ENCODE results near the gene GNAS-AS1.

GNAS-AS1 gene

DNA sequence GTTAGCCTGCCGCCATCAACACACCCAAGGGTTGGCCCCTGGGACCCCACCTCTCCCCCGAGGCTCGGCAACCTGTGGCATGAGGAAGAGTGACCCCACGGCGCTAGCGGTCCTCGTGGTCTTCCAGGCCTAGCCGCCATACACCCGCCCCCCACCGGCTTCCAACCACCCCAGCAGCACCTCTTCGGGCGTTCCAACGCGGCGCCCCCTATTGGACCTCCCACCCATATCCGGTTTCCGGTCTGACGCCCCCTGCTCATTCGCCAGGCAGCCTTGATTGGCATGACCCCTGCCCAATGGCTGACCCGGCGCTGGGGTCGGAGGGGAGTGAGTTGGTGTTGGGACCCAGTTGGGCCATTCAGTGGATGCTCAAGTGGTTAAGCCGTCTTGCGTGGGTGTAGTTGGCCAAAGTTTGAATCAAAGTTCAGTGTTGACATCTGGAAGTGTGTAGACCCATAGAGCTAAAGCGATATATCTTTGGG, at the start of gene GNAS-AS1:
TSS of gene GNAS-AS1 (minus strand) at position 210 of the 482 bp plus-strand sequence.
- peak within 1 kb of the TSS in 6 of 7 experiments; percentile 23 to 40 (median 28) for H3K4me3 ChIP-seq
- no peak within 1 kb of the TSS for H3K27ac ChIP-seq

DNA sequence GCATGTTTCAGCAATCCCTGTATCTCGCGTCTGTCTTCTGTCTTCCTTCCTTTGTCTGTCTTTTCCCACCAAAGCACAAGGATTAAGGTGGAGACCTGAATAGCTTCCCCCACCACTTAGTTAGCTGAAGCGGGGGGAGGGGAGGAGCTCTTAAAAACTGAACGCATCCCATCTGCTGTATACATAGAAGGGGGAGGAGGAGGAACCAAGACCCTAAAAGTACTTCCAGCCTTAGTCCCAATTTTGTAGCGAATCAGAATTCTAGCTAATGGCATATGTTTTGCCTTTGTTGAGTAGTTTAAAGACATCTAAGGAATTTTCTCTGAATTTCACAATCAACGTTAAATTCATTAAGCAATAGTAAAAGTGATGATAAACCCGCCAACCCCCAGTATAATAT, 49.7 kb upstream of the GNAS-AS1 start:
- H3K4me3 ChIP-seq: no peak overlapping the region
- no peak overlapping the region for H3K27ac ChIP-seq

DNA sequence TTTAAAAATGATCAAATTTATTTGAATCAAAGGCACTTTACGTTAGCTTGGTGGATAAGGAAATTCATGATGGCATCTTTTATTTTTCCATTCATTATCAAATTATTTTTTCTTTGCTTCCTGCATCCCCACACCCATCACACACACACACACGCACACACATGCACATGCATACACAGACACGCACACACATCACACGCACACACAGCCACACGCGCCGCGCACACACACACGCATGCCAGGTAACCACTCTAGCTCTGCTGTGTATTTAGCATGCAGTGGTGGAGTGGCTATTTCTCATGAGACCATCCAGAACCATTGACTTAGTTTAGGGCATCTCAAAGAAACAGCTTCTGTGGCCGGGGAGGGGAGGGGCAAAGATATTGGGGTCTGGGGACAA, 48.8 kb upstream of the GNAS-AS1 start:
- Histone ChIP-seq H3K4me3 (no peak overlapping the region), H3K27ac (no peak overlapping the region)

DNA sequence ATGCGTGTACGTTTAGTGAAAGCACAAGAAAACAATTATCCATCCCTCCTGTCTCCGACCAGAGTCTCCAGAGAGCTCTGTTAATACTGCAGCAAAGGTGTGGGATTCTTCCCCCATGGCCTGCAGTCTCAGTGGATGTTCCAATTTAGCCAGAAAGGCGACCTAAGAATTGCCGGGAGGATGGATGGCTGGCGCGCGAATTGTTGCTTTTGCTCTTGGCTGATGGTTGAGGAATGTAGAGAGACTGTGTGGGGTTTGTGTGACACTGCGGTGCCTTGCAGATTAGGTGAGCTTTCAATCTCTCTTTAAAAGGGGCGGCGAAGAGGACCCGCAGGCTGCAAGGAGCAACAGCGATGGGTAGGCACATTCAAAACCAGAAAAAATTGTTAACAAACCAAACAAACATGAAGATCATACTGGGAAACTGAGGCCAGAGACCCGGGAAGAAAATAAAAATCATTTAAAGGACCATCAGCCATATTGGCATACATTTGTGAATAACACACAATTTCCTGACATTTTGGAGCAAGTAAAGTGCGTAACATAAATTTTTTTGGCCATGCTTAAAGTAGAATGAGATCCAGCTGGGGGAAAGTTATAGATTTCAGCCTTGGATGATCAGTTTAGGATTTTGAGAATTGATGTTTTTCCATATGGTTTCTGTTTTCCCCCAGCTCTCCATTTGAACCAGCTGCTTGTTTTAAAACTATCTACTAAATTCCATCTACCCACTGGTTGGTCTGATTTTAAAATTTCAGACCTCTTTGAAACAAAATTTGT, 48.1 kb upstream of the GNAS-AS1 start:
- no peak overlapping the region for H3K4me3 ChIP-seq
- no peak overlapping the region for H3K27ac ChIP-seq

DNA sequence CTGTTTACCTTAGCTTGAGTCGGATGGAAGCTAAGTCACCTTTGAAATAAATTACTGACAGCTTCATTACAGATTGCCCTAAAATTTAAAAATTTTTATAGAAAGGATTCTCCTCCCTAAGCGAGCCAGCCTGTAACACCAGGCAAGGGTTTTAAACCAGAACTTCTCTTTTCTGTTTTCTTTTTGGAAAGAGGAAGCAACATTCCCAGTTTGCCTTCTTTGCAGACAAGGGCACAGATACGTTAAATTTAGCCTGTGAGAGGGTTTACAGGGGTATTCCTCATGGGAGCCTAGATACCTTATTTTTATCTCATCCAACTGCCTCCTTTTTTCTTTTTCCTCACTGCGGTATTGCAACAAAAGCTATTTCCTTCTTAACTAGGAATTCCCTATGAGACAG, 46.8 kb upstream of the GNAS-AS1 start:
- no peak overlapping the region for H3K4me3 ChIP-seq
- peak overlapping the region in 6 of 21 experiments; percentile 1 to 35 (median 7) for H3K27ac ChIP-seq

- H3K27ac ChIP-seq: peak overlapping the region in 2 of 21 experiments; percentile 7 to 9
These were observed 46.1 kb upstream of the GNAS-AS1 start for GRCh38 chr20:58896820-58897219.

GRCh38 chr20:58895448-58896180, 44.9 kb upstream of the GNAS-AS1 start:
- Histone ChIP-seq H3K4me3 (no peak overlapping the region), H3K27ac (peak overlapping the region in 8 of 21 experiments; percentile 8 to 95 (median 31))

More at GRCh38 chr20:58896820-58897219, 46.1 kb upstream of the GNAS-AS1 start:
- H3K4me3 ChIP-seq: no peak overlapping the region

DNA sequence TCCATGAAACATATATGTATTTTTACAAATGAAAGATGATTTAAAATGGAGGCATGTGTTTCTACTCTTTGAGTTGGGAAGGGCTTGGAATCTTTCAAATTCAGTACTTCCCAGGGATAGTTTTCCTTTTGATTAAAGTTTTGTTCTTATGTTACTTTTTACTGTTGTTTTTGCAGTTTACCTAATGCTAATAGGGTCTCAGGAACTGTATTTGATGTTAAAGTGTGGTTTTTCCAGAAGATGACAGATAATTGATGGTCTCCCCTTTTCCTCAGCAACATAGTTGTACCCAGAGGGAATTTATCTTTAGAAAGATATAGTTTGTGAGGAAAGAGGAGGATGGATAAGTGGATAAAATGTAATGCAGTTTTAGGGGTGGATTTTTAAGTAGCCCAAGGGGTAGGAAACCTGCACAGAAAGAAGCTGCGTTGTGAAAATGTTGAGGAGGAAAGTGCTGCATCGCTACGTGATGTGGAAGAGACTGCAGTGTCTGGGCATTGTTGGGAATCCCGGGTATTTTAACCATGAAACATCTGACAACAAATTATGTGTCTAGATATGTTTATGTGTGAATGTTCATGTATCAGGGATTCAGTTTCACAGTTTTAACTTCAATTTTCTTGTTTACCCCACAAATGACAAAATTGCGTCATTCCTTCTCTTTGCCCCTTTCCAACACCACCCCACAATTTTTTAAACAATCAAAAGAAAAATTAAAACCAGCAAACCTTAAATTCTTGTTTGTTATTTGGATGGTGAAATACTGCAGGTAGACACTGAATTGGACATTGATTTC, 44.1 kb upstream of the GNAS-AS1 start:
- Histone ChIP-seq H3K27ac (peak overlapping the region in 5 of 21 experiments; percentile 8 to 95 (median 34)), H3K4me3 (no peak overlapping the region)

- H3K4me3 ChIP-seq: peak overlapping the region in 5 of 7 experiments; percentile 71 to 91 (median 79)
- peak overlapping the region in 13 of 21 experiments; percentile 90 to 99 (median 98) for H3K27ac ChIP-seq
These were observed 42.8 kb upstream of the GNAS-AS1 start for GRCh38 chr20:58893355-58894120.

GRCh38 chr20:58892932-58893224, 42.2 kb upstream of the GNAS-AS1 start:
- Histone ChIP-seq H3K4me3 (peak overlapping the region; percentile 54 to 91 (median 73)), H3K27ac (peak overlapping the region in 20 of 21 experiments; percentile 86 to 99 (median 98))

DNA sequence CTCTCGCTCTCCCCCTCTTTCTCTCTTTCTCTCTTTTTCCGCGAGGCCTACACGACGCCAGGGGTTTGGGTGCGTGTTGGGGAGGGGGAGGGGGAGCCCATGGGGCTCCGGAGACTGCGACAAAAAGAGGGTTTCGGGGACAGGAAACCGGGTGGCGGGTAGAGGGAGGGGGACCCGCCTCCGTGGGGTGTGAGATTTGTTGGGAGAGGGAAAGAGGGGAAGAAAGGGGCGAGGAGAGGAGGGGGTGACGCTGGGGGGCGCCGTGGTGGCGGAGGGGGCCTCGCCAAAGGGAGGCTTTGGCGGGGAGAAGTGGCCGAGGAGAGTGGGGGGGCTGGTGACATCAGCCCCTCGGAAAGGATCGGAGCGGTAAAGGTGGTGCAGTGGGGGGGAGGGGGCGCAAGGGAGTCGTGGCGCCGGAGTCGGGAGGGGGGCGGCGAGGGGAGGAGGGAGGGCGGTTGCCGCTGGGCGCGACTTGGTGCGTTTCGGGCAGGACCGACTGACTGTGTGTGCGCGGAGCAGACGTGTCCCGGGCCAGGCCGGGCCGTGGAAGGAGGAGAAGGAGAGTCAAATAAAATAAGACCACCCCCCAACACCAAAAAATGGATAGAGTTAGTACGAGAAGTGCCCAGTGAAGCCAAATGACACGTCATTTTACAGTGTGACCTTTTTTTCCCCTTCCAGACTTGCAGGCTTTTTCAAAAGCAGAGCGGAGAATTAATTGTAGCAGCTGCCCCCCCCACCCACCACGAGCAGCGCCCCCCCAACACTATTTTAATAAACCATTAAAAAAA, 41.6 kb upstream of the GNAS-AS1 start:
- peak overlapping the region; percentile 54 to 91 (median 73) for H3K4me3 ChIP-seq
- peak overlapping the region; percentile 86 to 99 (median 98) for H3K27ac ChIP-seq

- peak overlapping the region; percentile 86 to 99 (median 98) for H3K27ac ChIP-seq
These were observed 41.0 kb upstream of the GNAS-AS1 start for GRCh38 chr20:58891718-58892140.

GRCh38 chr20:58891086-58891717, 40.5 kb upstream of the GNAS-AS1 start:
- Histone ChIP-seq H3K27ac (peak overlapping the region; percentile 86 to 99 (median 98)), H3K4me3 (peak overlapping the region; percentile 55 to 91 (median 73))

More at GRCh38 chr20:58891718-58892140, 41.0 kb upstream of the GNAS-AS1 start:
- H3K4me3 ChIP-seq: peak overlapping the region; percentile 54 to 91 (median 73)

DNA sequence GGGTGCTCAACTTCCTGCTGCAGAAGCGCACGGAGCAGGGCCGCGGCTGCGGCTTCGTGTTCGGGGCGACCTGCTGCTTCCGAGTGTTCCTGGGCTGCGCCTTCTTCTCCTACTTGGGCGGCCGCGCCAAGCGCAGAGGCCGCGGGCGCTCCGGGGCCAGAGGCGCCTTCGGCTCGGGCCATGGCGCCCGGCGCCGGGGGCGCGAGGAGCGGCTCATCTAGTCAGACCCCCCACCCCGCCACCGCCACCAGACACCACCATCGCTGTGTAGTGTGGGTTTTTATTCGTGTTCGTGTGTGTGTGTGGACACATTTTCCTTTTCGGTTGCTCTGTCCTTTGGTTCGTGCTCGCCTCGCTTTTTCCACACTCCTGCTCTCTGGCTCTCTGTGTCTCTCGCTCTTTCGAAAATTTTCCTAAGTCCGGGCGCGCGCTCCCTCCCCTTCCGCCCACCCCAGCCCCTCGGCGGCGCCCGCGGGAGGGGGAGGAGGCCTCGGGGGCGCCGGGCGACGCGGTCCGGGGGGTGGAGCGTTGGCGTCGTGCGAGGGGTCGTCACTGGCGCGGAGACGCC, 39.9 kb upstream of the GNAS-AS1 start:
- Histone ChIP-seq H3K27ac (peak overlapping the region; percentile 80 to 99 (median 93)), H3K4me3 (peak overlapping the region; percentile 55 to 91 (median 73))

DNA sequence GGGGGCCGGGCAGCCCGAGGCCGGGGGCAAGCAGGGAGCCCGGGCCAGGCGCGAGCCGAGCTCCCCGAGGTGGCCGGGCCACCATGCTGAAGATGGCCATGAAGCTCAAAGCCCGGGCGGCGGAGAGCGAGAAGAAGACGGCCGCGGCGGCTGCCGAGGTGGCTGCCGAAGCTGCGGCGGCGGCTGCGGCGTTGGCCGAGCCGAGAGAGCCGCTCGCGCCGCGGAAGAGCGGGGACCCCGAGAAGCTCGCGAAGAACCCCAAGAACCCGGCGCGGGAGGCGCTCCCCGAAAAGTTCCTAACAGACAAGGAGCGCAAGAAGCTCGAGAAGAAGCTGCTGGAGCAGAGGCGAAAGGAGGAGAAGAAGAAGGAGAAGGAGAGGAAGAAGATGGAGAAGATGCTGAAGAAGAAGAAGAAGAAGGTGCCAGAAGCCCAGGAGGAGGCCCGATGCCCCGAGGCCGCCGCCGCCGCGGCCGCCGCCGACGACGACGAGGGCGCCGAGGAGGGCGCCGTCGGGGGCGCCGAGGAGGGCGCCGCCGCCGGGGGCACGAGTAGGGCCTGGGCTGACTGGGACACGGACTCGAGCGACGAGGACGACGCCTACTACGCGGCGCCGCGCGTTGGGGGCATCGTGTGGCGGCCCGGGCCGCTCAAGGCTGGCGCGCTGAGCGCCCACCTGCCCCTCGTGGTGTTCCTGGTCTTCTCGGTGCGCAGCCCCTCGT, 39.3 kb upstream of the GNAS-AS1 start:
- H3K27ac ChIP-seq: peak overlapping the region; percentile 37 to 99 (median 93)
- H3K4me3 ChIP-seq: peak overlapping the region; percentile 55 to 91 (median 73)

DNA sequence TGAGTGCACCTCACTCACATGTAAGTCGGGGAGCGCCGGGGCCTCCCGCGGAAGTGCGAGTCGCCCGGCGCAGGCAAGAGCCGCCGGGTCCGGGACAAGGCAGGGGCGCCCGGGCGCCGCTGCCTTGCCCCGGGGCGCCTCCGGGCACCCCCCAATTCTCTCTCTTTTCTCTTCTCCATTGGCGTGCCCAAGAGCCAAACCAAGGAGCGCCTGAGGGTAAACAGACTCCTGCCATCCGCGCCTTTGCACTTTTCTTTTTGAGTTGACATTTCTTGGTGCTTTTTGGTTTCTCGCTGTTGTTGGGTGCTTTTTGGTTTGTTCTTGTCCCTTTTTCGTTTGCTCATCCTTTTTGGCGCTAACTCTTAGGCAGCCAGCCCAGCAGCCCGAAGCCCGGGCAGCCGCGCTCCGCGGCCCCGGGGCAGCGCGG, 38.6 kb upstream of the GNAS-AS1 start:
- H3K4me3 ChIP-seq: peak overlapping the region; percentile 55 to 91 (median 73)
- H3K27ac ChIP-seq: peak overlapping the region in 19 of 21 experiments; percentile 20 to 99 (median 89)

Data from skin epidermis (tissue), 12 donors.